HG03378 (cell line): Measurements from ENCODE around the gene CHD3.
"Not testable (repeated sequence)": the region's sequence is repeated elsewhere in the genome, so short reads cannot be mapped to it uniquely, and the experiment has no call there.

Source experiments
- ATAC-seq: cut with Tn5 transposase; IDR thresholded peaks from one replicate; pipeline ENCODE4 v1.9.1; 2021; ENCODE audit warnings: mild to moderate bottlenecking, moderate library complexity; ENCODE audit not compliant: unreplicated experiment

CHD3 gene

GRCh38 chr17:7930841-7931631, 42.4 kb downstream of the CHD3 start:
- ATAC-seq, result no peak

GRCh38 chr17:7931709-7932482, 43.3 kb downstream of the CHD3 start, which contains the start of the genes CNTROB and TRAPPC1:
CNTROB (plus strand) TSS chr17:7932206; CDS start chr17:7933080, 874 bp downstream.
TRAPPC1 (minus strand) TSS chr17:7931946; CDS start chr17:7931829, 117 bp downstream.
- ATAC-seq, result peak; percentile 84

GRCh38 chr17:7932483-7932891, 43.9 kb downstream of the CHD3 start:
- ATAC-seq, result peak; percentile 4

GRCh38 chr17:7932949-7933348, 44.4 kb downstream of the CHD3 start:
- no peak for ATAC-seq

GRCh38 chr17:7935859-7936258, 47.3 kb downstream of the CHD3 start:
- ATAC-seq, result no peak

GRCh38 chr17:7940034-7940433, 51.4 kb downstream of the CHD3 start:
- no peak for ATAC-seq

- no peak for ATAC-seq
Measured at GRCh38 chr17:7940743-7941142, 52.2 kb downstream of the CHD3 start.

GRCh38 chr17:7943291-7943690, 54.7 kb downstream of the CHD3 start:
- ATAC-seq, result no peak

GRCh38 chr17:7944326-7944725, 55.7 kb downstream of the CHD3 start:
- no peak for ATAC-seq

- ATAC-seq, result no peak
Measured at GRCh38 chr17:7945651-7946050, 57.1 kb downstream of the CHD3 start.

- ATAC-seq, result no peak
Measured at GRCh38 chr17:7946441-7946840, 57.9 kb downstream of the CHD3 start.

- ATAC-seq, result no peak
Measured at GRCh38 chr17:7947651-7948050, 59.1 kb downstream of the CHD3 start.

- no peak for ATAC-seq
Measured at GRCh38 chr17:7950578-7950977, 62.0 kb downstream of the CHD3 start.

GRCh38 chr17:7951143-7951792, 62.7 kb downstream of the CHD3 start:
- peak; percentile 61 for ATAC-seq

GRCh38 chr17:7953266-7953665, 64.7 kb downstream of the CHD3 start:
- not testable (repeated sequence) for ATAC-seq

GRCh38 chr17:7955414-7956227, 67.0 kb downstream of the CHD3 start:
- ATAC-seq, result no peak

- ATAC-seq, result no peak
Measured at GRCh38 chr17:7956228-7956965, 67.8 kb downstream of the CHD3 start.

GRCh38 chr17:7959503-7960253, 71.1 kb downstream of the CHD3 start:
- ATAC-seq, result no peak

GRCh38 chr17:7961421-7961820, 72.8 kb downstream of the CHD3 start:
- ATAC-seq, result no peak
